HepG2 (cell line): Measurements from ENCODE around the gene MIOS. TPM values are rescaled to one million over a fixed set of nuclear protein-coding genes. Genes with fewer than 3 reads are reported as not detected.

ENCODE experiments used
- ATF7 ChIP-seq, 2 experiments: fragments of 450-650 bp in 1 of 2; sonication (generic) in 1 of 2; formaldehyde crosslinking in 1 of 2; IDR thresholded peaks; 2 replicates each; pipeline versions ENCODE4 v1.4.0 to v1.6.1; 2016 to 2020; ENCODE audit warnings: antibody characterized with exemption in 1 of 2, mild to moderate bottlenecking in 1 of 2, missing genetic modification reagents in 1 of 2
- CERS6 ChIP-seq: sonication (generic); formaldehyde crosslinking; IDR thresholded peaks from 2 replicates; pipeline ENCODE4 v1.5.0; 2020; ENCODE audit warnings: missing genetic modification reagents
- EEA1 ChIP-seq: sonication (generic); formaldehyde crosslinking; IDR thresholded peaks from 2 replicates; pipeline ENCODE4 v1.5.1; 2020; ENCODE audit warnings: mild to moderate bottlenecking, missing genetic modification reagents, borderline replicate concordance
- EHMT2 ChIP-seq: fragments of 200-600 bp; sonication (generic); IDR thresholded peaks from 2 replicates; pipeline ENCODE4 v1.7.0; 2017; ENCODE audit warnings: antibody characterized with exemption, low read depth, low read length, borderline replicate concordance
- ELF3 ChIP-seq: IDR thresholded peaks from 2 replicates; pipeline ENCODE4 v1.6.1; 2016; ENCODE audit warnings: missing genetic modification reagents, missing compliant biosample characterization
- FOXA1 ChIP-seq, 2 experiments: fragments of 450-650 bp in 1 of 2; sonication (generic) in 1 of 2; formaldehyde crosslinking in 1 of 2; IDR thresholded peaks; 2 replicates each; pipeline versions ENCODE4 v1.4.0 to v1.6.1; 2016 to 2020; ENCODE audit warnings: missing genetic modification reagents in 1 of 2
- HNRNPL ChIP-seq: fragments of 200-400 bp; formaldehyde crosslinking; IDR thresholded peaks from 2 replicates; pipeline ENCODE4 v1.6.1; 2017; ENCODE audit warnings: mild to moderate bottlenecking, low read depth, low read length
- HOXA5 ChIP-seq: sonication (generic); formaldehyde crosslinking; IDR thresholded peaks from 2 replicates; pipeline ENCODE4 v1.4.0; 2020; ENCODE audit warnings: missing genetic modification reagents
- IRF9 ChIP-seq: sonication (generic); formaldehyde crosslinking; IDR thresholded peaks from 2 replicates; pipeline ENCODE4 v1.8.0; 2022; ENCODE audit warnings: missing genetic modification reagents, mild to moderate bottlenecking, borderline replicate concordance
- JDP2 ChIP-seq: sonication (generic); formaldehyde crosslinking; IDR thresholded peaks from 2 replicates; pipeline ENCODE4 v1.8.1; 2022; ENCODE audit warnings: missing genetic modification reagents, borderline replicate concordance
- KAT8 ChIP-seq: IDR thresholded peaks from 2 replicates; pipeline ENCODE4 v1.6.1; 2016; ENCODE audit warnings: missing genetic modification reagents, missing compliant biosample characterization
- MXD1 ChIP-seq: sonication (generic); formaldehyde crosslinking; IDR thresholded peaks from 2 replicates; pipeline ENCODE4 v1.4.0; 2020; ENCODE audit warnings: mild to moderate bottlenecking, missing genetic modification reagents
- PAWR ChIP-seq: sonication (generic); formaldehyde crosslinking; IDR thresholded peaks from 2 replicates; pipeline ENCODE4 v1.4.0; 2020; ENCODE audit warnings: missing genetic modification reagents, mild to moderate bottlenecking, borderline replicate concordance
- SMARCE1 ChIP-seq: fragments of 450-650 bp; IDR thresholded peaks from 2 replicates; pipeline ENCODE4 v1.6.1; 2017; ENCODE audit warnings: borderline replicate concordance
- ZBTB21 ChIP-seq: sonication (generic); formaldehyde crosslinking; IDR thresholded peaks from 2 replicates; pipeline ENCODE4 v1.4.0; 2020; ENCODE audit warnings: missing genetic modification reagents
- ZFP36 ChIP-seq: fragments of 150-350 bp; IDR thresholded peaks from 2 replicates; pipeline ENCODE4 v1.6.1; 2018; ENCODE audit warnings: borderline replicate concordance, low read length, low read depth; ENCODE audit not compliant: partially characterized antibody
- ZHX1 ChIP-seq: sonication (generic); formaldehyde crosslinking; IDR thresholded peaks from 2 replicates; pipeline ENCODE4 v1.8.1; 2022; ENCODE audit warnings: low read depth, mild to moderate bottlenecking, missing genetic modification reagents
- ZNF253 ChIP-seq: sonication (generic); formaldehyde crosslinking; IDR thresholded peaks from 2 replicates; pipeline ENCODE4 v1.8.0; 2022; ENCODE audit warnings: mild to moderate bottlenecking, missing genetic modification reagents, borderline replicate concordance
- ZNF510 ChIP-seq: sonication (generic); formaldehyde crosslinking; IDR thresholded peaks from 2 replicates; pipeline ENCODE4 v1.4.0; 2020; ENCODE audit warnings: low read depth, mild to moderate bottlenecking, missing genetic modification reagents
- ZNF567 ChIP-seq: sonication (generic); formaldehyde crosslinking; IDR thresholded peaks from 2 replicates; pipeline ENCODE4 v1.8.1; 2023; ENCODE audit warnings: mild to moderate bottlenecking, missing genetic modification reagents, borderline replicate concordance
- ZNF800 ChIP-seq: sonication (generic); formaldehyde crosslinking; IDR thresholded peaks from 2 replicates; pipeline ENCODE4 v1.4.0; 2020; ENCODE audit warnings: missing genetic modification reagents
- polyA plus RNA-seq, 8 experiments: library from polyadenylated mRNA; depleted of rRNA in 3 of 8; stranded (reverse) in 7 of 8; unstranded in 1 of 8; fragments of >200 nt; fragmentation: Illumina TruSeq in 4 of 8; extraction: Trizol in 4 of 8; gene quantifications; 2 replicates each; pipeline versions ENCODE4 v1.2.1 to v1.2.3, GENCODE V29; 2011 to 2016; ENCODE audit warnings: low read depth in 4 of 8, missing spikeins in 1 of 8, mixed read lengths in 1 of 8; ENCODE audit not compliant: insufficient read depth in 1 of 8
- total RNA-seq, 5 experiments: library from RNA; depleted of rRNA; stranded (reverse); fragments of >200 nt; fragmentation: Illumina TruSeq; extraction: Trizol; gene quantifications; 2 replicates each; pipeline ENCODE4 v1.2.3, GENCODE V29; 2016; ENCODE audit warnings: low read depth in 1 of 5

Gene MIOS
- total and polyA plus RNA-seq, 2 of the 13 experiments (the other 11 are each of a cell fraction or from before 2014, with no cell fraction given) = 15.2 to 33.5 TPM

GRCh38 chr7:7640221-7641128 lies 73.8 kb downstream of the MIOS start, which contains the start of gene UMAD1 (continued):
- peak; percentile 59; the same call in 1 of the 2 replicates for TF ChIP-seq MXD1 (CRISPR knock-in tag)
- no peak; the same call in 1 of the 2 replicates for TF ChIP-seq ZHX1 (CRISPR knock-in tag)
- TF ChIP-seq PAWR = no peak
- no peak for TF ChIP-seq EHMT2
- TF ChIP-seq ELF3 (CRISPR knock-in tag) = peak; percentile 77
- TF ChIP-seq ZBTB21 = peak; percentile 70
- TF ChIP-seq ZNF510 (CRISPR knock-in tag) = no peak
- TF ChIP-seq IRF9 (CRISPR knock-in tag) = no peak
- no peak for TF ChIP-seq EEA1 (CRISPR knock-in tag)
- TF ChIP-seq ZNF253 (CRISPR knock-in tag) = no peak
- no peak for TF ChIP-seq CERS6 (CRISPR knock-in tag)
- TF ChIP-seq ZNF567 = no peak
- peak; percentile 93 for TF ChIP-seq KAT8
- peak; percentile 59 for TF ChIP-seq HOXA5 (CRISPR knock-in tag)
- no peak for TF ChIP-seq ATF7 (IDR thresholded peaks at IDR 0.05)
- TF ChIP-seq ATF7 (CRISPR knock-in tag; IDR thresholded peaks at IDR 0.05) = no peak
- TF ChIP-seq JDP2 (CRISPR knock-in tag) = no peak
- 0 out of 2 replicates have a peak, but pooled peaks have one; percentile 52 for TF ChIP-seq HNRNPL
- TF ChIP-seq SMARCE1 = no peak
- 0 out of 2 replicates have a peak, but pooled peaks have one; percentile 28 for TF ChIP-seq ZNF800 (CRISPR knock-in tag)
- TF ChIP-seq ZFP36 = no peak
- no peak for TF ChIP-seq FOXA1 (IDR thresholded peaks at IDR 0.05)
- TF ChIP-seq FOXA1 (CRISPR knock-in tag; IDR thresholded peaks at IDR 0.05) = peak; percentile 71
